NCI-H82 treated with DMSO at 0.1 percent for 48 hours (cell line): ENCODE data around the gene SCN2A.
"Not testable (repeated sequence)": the region's sequence is repeated elsewhere in the genome, so short reads cannot be mapped to it uniquely, and the experiment has no call there.

Experiments used
- DNase-seq: peaks from one replicate; lab custom pipeline; 2025; ENCODE audit not compliant: unreplicated experiment; lab: John Stamatoyannopoulos, UW

SCN2A gene

GRCh38 chr2:165251366-165251765 is 12.2 kb downstream of the SCN2A start:
- peak; percentile 23 for DNase-seq

GRCh38 chr2:165253178-165253577 is 14.0 kb downstream of the SCN2A start:
- no peak for DNase-seq

- DNase-seq, result no peak
These were observed 17.4 kb downstream of the SCN2A start for GRCh38 chr2:165256618-165257017.

GRCh38 chr2:165260347-165260746 is 21.1 kb downstream of the SCN2A start:
- DNase-seq, result not testable (repeated sequence)

DNA sequence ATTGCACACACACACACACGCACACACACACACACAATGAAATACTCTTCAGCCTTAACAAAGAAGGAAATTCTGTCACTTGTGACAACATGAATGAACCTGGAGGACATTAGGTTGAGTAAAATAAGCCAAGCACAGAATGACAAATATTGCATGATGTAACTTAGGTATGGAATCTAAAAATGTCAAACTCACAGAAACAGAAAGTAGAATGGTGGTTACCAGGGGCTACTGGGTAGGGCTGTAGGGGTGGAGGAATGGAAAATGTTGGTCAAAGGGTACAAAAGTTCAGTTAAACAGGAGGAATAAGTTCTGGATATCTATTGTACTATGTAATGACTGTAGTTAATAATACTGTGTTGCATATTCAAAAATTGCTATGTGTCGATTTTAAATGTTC is 29.5 kb downstream of the SCN2A start:
- DNase-seq, result no peak

- DNase-seq, result peak; percentile 37
These were observed 34.0 kb downstream of the SCN2A start for GRCh38 chr2:165273176-165273575.

DNA sequence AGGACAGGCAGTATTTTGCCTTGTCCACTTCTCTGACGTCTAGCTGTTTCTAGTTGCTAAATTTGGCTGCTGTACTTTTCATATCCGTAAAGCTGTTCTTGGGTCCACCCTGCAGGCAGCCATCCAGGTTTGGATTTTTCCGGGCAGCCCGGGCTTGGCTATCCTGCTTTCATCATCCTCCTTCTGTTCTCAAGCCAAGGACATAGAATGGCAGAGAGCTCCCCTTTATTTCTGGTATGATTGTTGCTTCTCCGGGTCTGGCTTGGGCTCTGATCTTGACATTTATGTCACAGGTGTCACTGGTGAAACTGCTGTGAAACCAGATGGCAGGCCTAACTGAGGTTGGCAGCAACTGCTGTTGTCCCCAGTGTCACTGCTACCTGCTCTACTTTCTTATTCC is 35.5 kb downstream of the SCN2A start:
- DNase-seq, result no peak

- no peak for DNase-seq
These were observed 36.7 kb downstream of the SCN2A start for GRCh38 chr2:165275932-165276331.

DNA sequence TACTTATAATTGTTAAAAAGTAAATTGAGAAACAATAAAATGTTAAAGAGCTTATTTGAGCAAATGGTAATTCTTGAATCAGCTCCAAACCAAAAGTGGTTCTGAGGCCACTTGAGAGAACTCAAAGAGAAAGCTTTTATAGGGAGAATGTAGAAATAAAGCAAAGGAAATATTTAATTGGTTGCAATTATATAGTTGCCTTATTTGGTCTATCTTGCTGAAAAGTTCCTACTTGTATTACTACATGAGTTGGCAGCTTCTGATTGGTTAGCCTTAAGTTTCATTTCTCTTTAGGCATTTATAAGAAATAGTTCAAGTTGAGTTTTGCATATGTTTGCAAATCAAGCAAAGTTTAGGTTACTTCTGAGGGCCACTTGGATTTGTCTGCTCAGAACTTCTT is 38.1 kb downstream of the SCN2A start:
- no peak for DNase-seq

- DNase-seq, result peak; percentile 40
These were observed 38.8 kb downstream of the SCN2A start for GRCh38 chr2:165277860-165278656.

GRCh38 chr2:165280356-165280755 is 41.1 kb downstream of the SCN2A start:
- no peak for DNase-seq

GRCh38 chr2:165281387-165281786 is 42.2 kb downstream of the SCN2A start:
- DNase-seq, result no peak

GRCh38 chr2:165283342-165283741 is 44.1 kb downstream of the SCN2A start:
- no peak for DNase-seq

- no peak for DNase-seq
These were observed 48.0 kb downstream of the SCN2A start for GRCh38 chr2:165287094-165287778.

GRCh38 chr2:165289069-165289468 is 49.9 kb downstream of the SCN2A start:
- no peak for DNase-seq

DNA sequence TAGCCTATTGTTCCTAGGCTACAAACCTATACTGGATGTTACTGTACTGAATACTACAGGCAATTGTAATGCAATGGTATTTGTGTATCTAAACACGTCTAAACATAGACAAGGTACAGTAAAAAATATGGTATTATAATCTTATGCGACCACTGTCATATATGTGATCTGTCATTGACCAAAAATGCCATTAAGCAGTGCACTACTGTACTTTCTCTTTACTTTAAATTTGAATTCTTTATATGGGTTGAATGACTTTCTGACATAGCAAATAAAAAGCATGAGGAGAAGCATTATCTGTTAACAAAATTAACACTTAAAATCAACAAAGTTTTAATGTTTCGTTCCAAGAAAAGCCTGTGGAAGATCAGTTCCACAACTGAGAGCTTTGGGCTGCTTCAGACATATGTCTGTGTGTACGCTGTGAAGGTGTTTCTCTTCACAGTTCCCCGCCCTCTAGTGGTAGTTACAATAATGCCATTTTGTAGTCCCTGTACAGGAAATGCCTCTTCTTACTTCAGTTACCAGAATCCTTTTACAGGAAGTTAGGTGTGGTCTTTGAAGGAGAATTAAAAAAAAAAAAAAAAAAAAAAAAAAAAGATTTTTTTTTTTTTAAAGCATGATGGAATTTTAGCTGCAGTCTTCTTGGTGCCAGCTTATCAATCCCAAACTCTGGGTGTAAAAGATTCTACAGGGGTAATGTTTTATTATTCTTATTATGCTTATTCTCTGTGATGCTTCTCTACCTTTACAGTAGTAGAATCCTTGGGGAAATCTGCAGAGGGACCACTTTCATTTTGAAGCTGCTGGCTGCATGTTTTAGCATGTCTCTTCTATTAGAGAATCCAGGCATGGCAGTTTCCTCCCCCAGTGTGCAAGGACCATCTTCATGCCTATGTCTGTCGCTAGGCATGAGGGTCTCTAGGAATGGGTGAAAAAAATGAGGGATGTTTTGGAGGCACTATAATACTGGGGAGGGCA is 54.5 kb downstream of the SCN2A start:
- peak; percentile 92 for DNase-seq

DNA sequence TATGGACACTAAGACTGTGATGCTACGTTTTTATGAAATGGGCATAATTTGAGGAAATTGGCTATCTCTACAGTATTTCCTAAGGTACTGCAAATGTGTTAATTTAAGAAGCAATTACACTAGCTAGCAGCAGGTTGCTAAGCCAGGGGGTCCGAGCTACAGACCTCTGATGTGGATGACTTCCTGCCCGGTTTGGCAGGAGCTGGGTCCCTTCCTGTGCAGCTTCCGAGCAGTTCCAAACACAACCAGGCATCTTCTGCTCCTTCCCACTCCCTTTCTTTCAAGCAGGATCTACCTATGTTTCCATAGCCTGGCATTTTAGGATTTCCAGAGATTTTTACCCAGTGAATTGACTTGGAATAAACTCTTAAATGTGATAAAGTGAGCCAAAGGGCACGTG is 55.7 kb downstream of the SCN2A start:
- no peak for DNase-seq

DNA sequence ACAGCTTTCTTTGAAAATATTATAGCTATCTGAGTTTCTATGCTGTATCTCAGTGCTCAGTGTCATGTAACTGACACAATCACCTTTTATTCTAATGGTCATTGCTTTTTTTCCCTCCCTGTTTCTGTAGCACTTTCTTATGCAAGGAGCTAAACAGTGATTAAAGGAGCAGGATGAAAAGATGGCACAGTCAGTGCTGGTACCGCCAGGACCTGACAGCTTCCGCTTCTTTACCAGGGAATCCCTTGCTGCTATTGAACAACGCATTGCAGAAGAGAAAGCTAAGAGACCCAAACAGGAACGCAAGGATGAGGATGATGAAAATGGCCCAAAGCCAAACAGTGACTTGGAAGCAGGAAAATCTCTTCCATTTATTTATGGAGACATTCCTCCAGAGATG is 56.4 kb downstream of the SCN2A start:
- DNase-seq, result no peak

- DNase-seq, result no peak
These were observed 66.3 kb downstream of the SCN2A start for GRCh38 chr2:165305391-165306096.

- DNase-seq, result no peak
These were observed 68.1 kb downstream of the SCN2A start for GRCh38 chr2:165307317-165307716.

- DNase-seq, result no peak
These were observed 72.7 kb downstream of the SCN2A start for GRCh38 chr2:165311949-165312348.
